Measurements from ENCODE around the gene PKDCC.
"Not testable (repeated sequence)": the region's sequence is repeated elsewhere in the genome, so short reads cannot be mapped to it uniquely, and the experiment has no call there.

The PKDCC gene

GRCh38 chr2:42030829-42031228, 17.0 kb upstream of the PKDCC start:
- no peak for DNase-seq

GRCh38 chr2:42031281-42032223, 16.3 kb upstream of the PKDCC start:
- no peak for DNase-seq

- DNase-seq, result no peak
Observed at GRCh38 chr2:42032224-42032620, 15.6 kb upstream of the PKDCC start.

GRCh38 chr2:42032745-42033144, 15.1 kb upstream of the PKDCC start:
- no peak for DNase-seq

- not testable (repeated sequence) for DNase-seq
Observed at GRCh38 chr2:42034096-42034495, 13.7 kb upstream of the PKDCC start.

- DNase-seq, result no peak
Observed at GRCh38 chr2:42035241-42035640, 12.6 kb upstream of the PKDCC start.

GRCh38 chr2:42036413-42036812, 11.4 kb upstream of the PKDCC start:
- DNase-seq, result no peak

- DNase-seq, result no peak
Observed at GRCh38 chr2:42036940-42037339, 10.9 kb upstream of the PKDCC start.

GRCh38 chr2:42040643-42041278, 7.1 kb upstream of the PKDCC start:
- no peak for DNase-seq

GRCh38 chr2:42041377-42042127, 6.3 kb upstream of the PKDCC start:
- no peak for DNase-seq

- DNase-seq, result no peak
Observed at GRCh38 chr2:42042631-42043355, 5.0 kb upstream of the PKDCC start.

- DNase-seq, result no peak
Observed at GRCh38 chr2:42043789-42044394, 3.9 kb upstream of the PKDCC start.

- DNase-seq, result no peak
Observed at GRCh38 chr2:42044939-42045338, 2.9 kb upstream of the PKDCC start.

- no peak for DNase-seq
Observed at GRCh38 chr2:42045352-42045751, 2.5 kb upstream of the PKDCC start.

GRCh38 chr2:42045848-42046748, 1.7 kb upstream of the PKDCC start:
- DNase-seq, result no peak

- DNase-seq, result no peak
Observed at GRCh38 chr2:42046819-42047487, 868 bp upstream of the PKDCC start.

- no peak for DNase-seq
Observed at GRCh38 chr2:42048299-42049220, 739 bp downstream of the PKDCC start.

- DNase-seq, result no peak
Observed at GRCh38 chr2:42049221-42050009, 1.6 kb downstream of the PKDCC start.
